GM06990 (cell line): ENCODE data around the gene MAML3.

Experiments used
- DNase-seq: peaks from one replicate; pipeline ENCODE4 v3.0.0-alpha.2; 2011; ENCODE audit not compliant: insufficient read length; ENCODE audit errors: extremely low read depth
- H3K27me3 ChIP-seq: replicated peaks from 2 replicates; pipeline ENCODE4 v1.6.0; 2011; ENCODE audit warnings: low read length; ENCODE audit not compliant: control insufficient read depth, insufficient read depth
- H3K36me3 ChIP-seq: 2 replicates; pipeline ENCODE4 v1.5.1; 2011; ENCODE audit warnings: low read length; ENCODE audit not compliant: control insufficient read depth, insufficient read depth
- H3K4me3 ChIP-seq: replicated peaks from 2 replicates; pipeline ENCODE4 v1.5.1; 2011; ENCODE audit warnings: low read depth, mild to moderate bottlenecking, control low read depth, low read length
- TF ChIP-seq, protein P1 (sequence below): IDR thresholded peaks from 2 replicates; pipeline ENCODE4 v1.5.1; 2011; ENCODE audit warnings: low read length, control low read depth, mild to moderate bottlenecking, inconsistent platforms; ENCODE audit not compliant: insufficient read depth, poor library complexity, severe bottlenecking

The MAML3 gene

GRCh38 chr4:139942241-139942640 lies 211.7 kb downstream of the MAML3 start:
- Histone ChIP-seq H3K4me3 (no peak overlapping the region), H3K36me3 (no peaks in the 10 kb centered on the region), H3K27me3 (no peaks in the 10 kb centered on the region)
- TF ChIP-seq, protein P1, sequence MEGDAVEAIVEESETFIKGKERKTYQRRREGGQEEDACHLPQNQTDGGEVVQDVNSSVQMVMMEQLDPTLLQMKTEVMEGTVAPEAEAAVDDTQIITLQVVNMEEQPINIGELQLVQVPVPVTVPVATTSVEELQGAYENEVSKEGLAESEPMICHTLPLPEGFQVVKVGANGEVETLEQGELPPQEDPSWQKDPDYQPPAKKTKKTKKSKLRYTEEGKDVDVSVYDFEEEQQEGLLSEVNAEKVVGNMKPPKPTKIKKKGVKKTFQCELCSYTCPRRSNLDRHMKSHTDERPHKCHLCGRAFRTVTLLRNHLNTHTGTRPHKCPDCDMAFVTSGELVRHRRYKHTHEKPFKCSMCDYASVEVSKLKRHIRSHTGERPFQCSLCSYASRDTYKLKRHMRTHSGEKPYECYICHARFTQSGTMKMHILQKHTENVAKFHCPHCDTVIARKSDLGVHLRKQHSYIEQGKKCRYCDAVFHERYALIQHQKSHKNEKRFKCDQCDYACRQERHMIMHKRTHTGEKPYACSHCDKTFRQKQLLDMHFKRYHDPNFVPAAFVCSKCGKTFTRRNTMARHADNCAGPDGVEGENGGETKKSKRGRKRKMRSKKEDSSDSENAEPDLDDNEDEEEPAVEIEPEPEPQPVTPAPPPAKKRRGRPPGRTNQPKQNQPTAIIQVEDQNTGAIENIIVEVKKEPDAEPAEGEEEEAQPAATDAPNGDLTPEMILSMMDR: no peak
- no peak for DNase-seq

- TF ChIP-seq, protein P1: no peak
- Histone ChIP-seq H3K4me3 (no peak overlapping the region), H3K27me3 (no peaks in the 10 kb centered on the region), H3K36me3 (no peaks in the 10 kb centered on the region)
- DNase-seq: no peak
These were observed 213.4 kb downstream of the MAML3 start for GRCh38 chr4:139940600-139940999.

- TF ChIP-seq, protein P1: no peak
These were observed 215.6 kb downstream of the MAML3 start for GRCh38 chr4:139938414-139938813.

DNA sequence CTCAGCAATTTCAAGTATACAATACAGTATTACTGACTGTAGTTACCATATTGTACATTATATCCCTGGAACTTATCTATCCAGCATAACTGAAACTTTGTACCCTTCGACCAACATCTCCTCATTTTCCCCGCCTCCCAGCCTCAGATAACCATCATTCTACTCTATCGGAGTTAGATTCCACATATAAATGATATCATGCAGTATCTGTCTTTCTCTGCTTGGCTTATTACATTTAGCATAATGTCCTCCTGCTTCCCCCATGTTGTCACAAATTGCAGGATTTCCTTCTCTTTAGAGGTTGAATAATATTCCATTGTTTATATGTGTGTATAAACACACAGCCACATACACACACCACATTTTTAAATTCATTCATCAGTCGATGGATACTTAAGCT lies 218.1 kb downstream of the MAML3 start:
- TF ChIP-seq, protein P1: no peak
- Histone ChIP-seq H3K4me3 (no peak overlapping the region), H3K27me3 (no peaks in the 10 kb centered on the region), H3K36me3 (no peaks in the 10 kb centered on the region)
- DNase-seq: no peak

More at GRCh38 chr4:139938414-139938813, 215.6 kb downstream of the MAML3 start:
- no peaks in the 10 kb centered on the region for H3K36me3 ChIP-seq
- H3K4me3 ChIP-seq: no peak overlapping the region
- no peaks in the 10 kb centered on the region for H3K27me3 ChIP-seq
- DNase-seq: no peak

DNA sequence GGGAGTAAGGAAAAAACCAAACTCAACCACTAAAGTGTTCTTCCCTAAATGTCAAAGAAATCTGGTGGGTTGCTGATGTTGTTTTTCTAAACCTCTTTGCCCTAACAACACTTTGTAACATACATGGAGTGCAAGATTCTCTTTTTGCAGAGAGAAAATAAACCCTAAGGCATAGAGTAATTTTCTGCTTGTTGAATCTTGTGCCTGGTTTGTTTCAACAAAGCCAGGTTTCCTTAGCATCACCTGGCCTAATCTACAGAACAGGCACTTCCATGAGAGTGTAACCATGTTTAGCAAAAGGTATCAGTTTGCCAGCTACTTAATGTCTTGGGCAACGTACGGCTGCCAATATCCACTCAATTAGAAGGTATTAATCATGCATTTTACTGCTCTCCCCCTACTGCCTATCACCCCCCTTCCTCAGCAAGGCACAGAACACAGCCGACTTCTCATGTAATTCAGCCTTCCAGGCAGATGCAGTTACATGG lies 219.2 kb downstream of the MAML3 start:
- no peaks in the 10 kb centered on the region for H3K27me3 ChIP-seq
- TF ChIP-seq, protein P1: no peak
- H3K36me3 ChIP-seq: no peaks in the 10 kb centered on the region
- no peak overlapping the region for H3K4me3 ChIP-seq
- DNase-seq: no peak
